Endothelial cell of umbilical vein (primary cell): ENCODE results near the gene AFF4. TPM values are rescaled to one million over a fixed set of nuclear protein-coding genes. Genes with fewer than 3 reads are reported as not detected.

ENCODE experiments used
- BruUV-seq: library from RNA; stranded (reverse); fragments of 400-500 nt; replicated peaks from 2 replicates; lab custom pipeline; 2021; lab: Mats Ljungman, UMichigan
- CTCF ChIA-PET: fragments of 300-600, 350-600 bp; sonication (Branson Sonifier 250); formaldehyde crosslinking; loops from one replicate; lab custom pipeline; 2021; ENCODE audit warnings: antibody characterized with exemption, inconsistent platforms; lab: Charles Lee
- POLR2A ChIA-PET: fragments of 300-600, 350-600 bp; sonication (Branson Sonifier 250); formaldehyde crosslinking; loops from one replicate; lab custom pipeline; 2021; ENCODE audit warnings: antibody characterized with exemption, inconsistent platforms; lab: Charles Lee
- DNase-seq: peaks from one replicate; pipeline ENCODE4 v3.0.0-alpha.2; 2011; ENCODE audit warnings: low read depth, low spot score
- FAIRE-seq: peaks from 2 replicates; lab custom pipeline; 2011; peaks lifted over from hg19 to GRCh38; lab: Jason Lieb, UNC
- H2AFZ ChIP-seq: 2 replicates; pipeline ENCODE4 v1.6.0; 2012; ENCODE audit warnings: low read depth, low read length, control low read depth, inconsistent platforms
- H3K27ac ChIP-seq: 2 replicates; pipeline ENCODE4 v1.5.1; 2011; ENCODE audit warnings: low read depth, mild to moderate bottlenecking, control low read depth, low read length, moderate library complexity; ENCODE audit not compliant: insufficient read depth
- H3K27me3 ChIP-seq, 2 experiments: 2 replicates each; pipeline versions ENCODE4 v1.6.0 to v1.6.1; 2011; ENCODE audit warnings: low read length in 2 of 2, mixed read lengths in 1 of 2; ENCODE audit not compliant: control insufficient read depth in 2 of 2, insufficient read depth in 2 of 2
- H3K36me3 ChIP-seq, 2 experiments: 2 replicates in 1 of 2; 3 replicates in 1 of 2; pipeline ENCODE4 v1.5.1; 2011; ENCODE audit warnings: low read length in 2 of 2, mild to moderate bottlenecking in 1 of 2, moderate library complexity in 1 of 2; ENCODE audit not compliant: control insufficient read depth in 2 of 2, insufficient read depth in 2 of 2; ENCODE audit errors: extremely low read depth in 1 of 2
- H3K4me1 ChIP-seq: 3 replicates; pipeline ENCODE4 v1.5.1; 2011; ENCODE audit warnings: mild to moderate bottlenecking, low read length; ENCODE audit not compliant: control insufficient read depth, insufficient read depth; ENCODE audit errors: extremely low read depth
- H3K4me2 ChIP-seq: 2 replicates; pipeline ENCODE4 v1.6.1; 2011; ENCODE audit warnings: low read length, control low read depth, mixed read lengths; ENCODE audit not compliant: insufficient read depth
- H3K4me3 ChIP-seq, 3 experiments: fragments of 200-600 bp in 1 of 3; sonication (generic), shearing (Covaris generic) in 1 of 3; replicated peaks in 1 of 3; 2 replicates each; pipeline ENCODE4 v1.5.1; 2011 to 2016; ENCODE audit warnings: control low read depth in 3 of 3, low read length in 3 of 3, mild to moderate bottlenecking in 2 of 3, inconsistent platforms in 1 of 3, low read depth in 1 of 3, moderate library complexity in 1 of 3; ENCODE audit not compliant: insufficient read depth in 1 of 3
- H3K79me2 ChIP-seq: 2 replicates; pipeline ENCODE4 v1.6.0; 2012; ENCODE audit warnings: low read length, inconsistent platforms; ENCODE audit not compliant: control insufficient read depth, insufficient read depth
- H3K9ac ChIP-seq: replicated peaks from 2 replicates; pipeline ENCODE3; 2011; ENCODE audit warnings: low read length, control low read depth; ENCODE audit not compliant: insufficient read depth; ENCODE audit errors: extremely low read depth
- H3K9me1 ChIP-seq: replicated peaks from 3 replicates; pipeline ENCODE4 v1.6.0; 2011; ENCODE audit warnings: mild to moderate bottlenecking, low read length; ENCODE audit not compliant: control insufficient read depth, insufficient read depth; ENCODE audit errors: extremely low read depth
- H3K9me3 ChIP-seq: replicated peaks from 2 replicates; pipeline ENCODE4 v1.5.1; 2012; ENCODE audit warnings: low read length, inconsistent platforms; ENCODE audit not compliant: control insufficient read depth, insufficient read depth
- H4K20me1 ChIP-seq: replicated peaks from 2 replicates; pipeline ENCODE3; 2011; ENCODE audit warnings: mild to moderate bottlenecking, low read length; ENCODE audit not compliant: control insufficient read depth, insufficient read depth; ENCODE audit errors: extremely low read depth
- CTCF ChIP-seq, 2 donors: IDR thresholded peaks; 1 replicate in 1 of 2; 2 replicates in 1 of 2; pipeline ENCODE4 v1.5.1; 2011; ENCODE audit warnings: low read length in 2 of 2, mild to moderate bottlenecking in 2 of 2, moderate library complexity in 2 of 2, control low read depth in 1 of 2, inconsistent platforms in 1 of 2, low read depth in 1 of 2; ENCODE audit not compliant: insufficient read depth in 1 of 2; ENCODE audit errors: extremely low read depth in 1 of 2
- EZH2 ChIP-seq: IDR thresholded peaks from 2 replicates; pipeline ENCODE4 v1.6.1; 2012; ENCODE audit warnings: borderline replicate concordance, low read depth, mild to moderate bottlenecking, moderate library complexity, low read length, inconsistent platforms; ENCODE audit not compliant: severe bottlenecking
- FOS ChIP-seq: IDR thresholded peaks from 2 replicates; pipeline ENCODE4 v1.6.1; 2011; ENCODE audit warnings: mild to moderate bottlenecking, low read length, moderate library complexity, borderline replicate concordance; ENCODE audit not compliant: insufficient read depth
- GATA2 ChIP-seq: IDR thresholded peaks from 2 replicates; pipeline ENCODE4 v1.7.0; 2011; ENCODE audit warnings: low read depth, mild to moderate bottlenecking, moderate library complexity, mixed read lengths, low read length; ENCODE audit not compliant: insufficient read length, insufficient read depth
- JUN ChIP-seq: IDR thresholded peaks from 2 replicates; pipeline ENCODE4 v1.6.1; 2011; ENCODE audit warnings: borderline replicate concordance, low read depth; ENCODE audit not compliant: insufficient read length, insufficient read depth
- MAX ChIP-seq: IDR thresholded peaks from 2 replicates; pipeline ENCODE4 v1.6.1; 2011; ENCODE audit not compliant: insufficient read depth, insufficient read length
- MYC ChIP-seq: IDR thresholded peaks from one replicate; pipeline ENCODE4 v1.6.1; 2011; ENCODE audit warnings: mild to moderate bottlenecking, low read depth, low read length
- POLR2A ChIP-seq: IDR thresholded peaks from 2 replicates; pipeline ENCODE4 v1.6.1; 2012; ENCODE audit warnings: low read depth, mild to moderate bottlenecking, control low read depth, low read length
- POLR2AphosphoS5 ChIP-seq: IDR thresholded peaks from 2 replicates; pipeline ENCODE4 v1.6.1; 2012; ENCODE audit warnings: low read depth, mild to moderate bottlenecking, control low read depth, low read length, moderate library complexity; ENCODE audit not compliant: insufficient read depth
- dilution Hi-C: fragments of 300-500 bp; cut with MboI; formaldehyde crosslinking; loops from one replicate; pipeline ENCODE4 v1.15.0; 2019; ENCODE audit warnings: low sequenced_read_pairs; ENCODE audit not compliant: extremely low pct_ligation_motif_present
- intact Hi-C: fragments of 100-400 bp; cut with micrococcal nuclease; formaldehyde crosslinking; loops from one replicate; pipeline ENCODE4 v1.10.0; 2022
- polyA plus RNA-seq, 4 experiments: library from polyadenylated mRNA; depleted of rRNA in 3 of 4; stranded (reverse) in 3 of 4; unstranded in 1 of 4; fragments of >200 nt; gene quantifications; 2 replicates each; pipeline versions ENCODE4 v1.2.1 to v1.2.3, GENCODE V29; 2011 to 2012; ENCODE audit warnings: missing spikeins in 1 of 4
- small RNA-seq: library from RNA; depleted of rRNA; stranded (forward); fragments of <200 nt; gene quantifications from one replicate; pipeline ENCODE3, GENCODE V24; 2012; ENCODE audit warnings: low replicate concordance, low read depth; ENCODE audit not compliant: insufficient read depth, insufficient read length
- total RNA-seq: library from RNA; stranded (reverse); gene quantifications from 2 replicates; pipeline ENCODE4 v1.2.3, GENCODE V29; 2021

AFF4 gene
- total and polyA plus RNA-seq, 2 donors (not counting 3 experiments of a cell fraction or from before 2014, with no cell fraction given), result 27.0 to 88.3 TPM

- H3K4me1 ChIP-seq, result peaks cover 12% of the 10 kb centered on the region
- no peaks in the 10 kb centered on the region for H3K9me1 ChIP-seq
- DNase-seq, result no peak
- no peaks in the 10 kb centered on the region for H3K9me3 ChIP-seq
- H3K27me3 ChIP-seq, result no peaks in the 10 kb centered on the region
- ChIA-PET POLR2A (no interaction called here), CTCF (interaction anchor here (1.2 to 9.9 kb wide), 3 partner anchors 28 to 71 kb away, joined by 4 to 122 read pairs (median 6); no protein-coding TSS in a partner anchor)
- no peak overlapping the region for H3K4me2 ChIP-seq
- H4K20me1 ChIP-seq, result no peaks in the 10 kb centered on the region
- peaks cover 2 to 4% of the 10 kb centered on the region in 2 experiments for H3K36me3 ChIP-seq
- no peak overlapping the region for H3K27ac ChIP-seq
- intact Hi-C loops, result loop anchor here (10.0 kb wide), 1 partner anchor 531 kb away; the partner anchor contains the start of gene SLC22A4
- no peak overlapping the region for H3K4me3 ChIP-seq
- dilution Hi-C loops, result no loop called here
- no TSS peak for BruUV-seq
- no peaks in the 10 kb centered on the region for H3K79me2 ChIP-seq
- TF ChIP-seq MAX (no peak), CTCF (IDR thresholded peaks at IDR 0.05; ENCODE audit: extremely low read depth in 1 of 2, insufficient read depth in 1 of 2, low read depth in 1 of 2, low read length in 2 of 2) (no peak), MYC (no peak), GATA2 (no peak), POLR2AphosphoS5 (no peak), POLR2A (no peak), JUN (no peak), FOS (no peak), EZH2 (no peak)
- FAIRE-seq, result no peak
- H2AFZ ChIP-seq, result no peak overlapping the region
- H3K9ac ChIP-seq, result no peak overlapping the region
Measured at GRCh38 chr5:132825834-132826391, 137.5 kb downstream of the AFF4 start.

Small RNA genes lying within 50 kb of the gene (small RNA-seq; reads per million reads assigned to genes)
- gene AC113410.1 (not detected), gene ATP6V0E1P1 (not detected), gene RF00019 (not detected), gene RNA5SP192 (not detected)

Other genes starting within 250 kb of the AFF4 start
- gene KIF3A, start 226.1 kb downstream of the AFF4 start, total RNA-seq, result 11.2 and 15.8 TPM in 2 replicates
- gene KIF3A, start 226.1 kb downstream of the AFF4 start, polyA plus RNA-seq, result 2.4 and 3.3 TPM in 2 replicates
- gene CCNI2, start 216.2 kb downstream of the AFF4 start, total RNA-seq, result 0.53 TPM in 1 of 2 replicates, not detected in the other
- 0.13 and 0.25 TPM in 2 replicates for gene CCNI2, start 216.2 kb downstream of the AFF4 start, polyA plus RNA-seq
- 77.2 and 82.1 TPM in 2 replicates for gene SEPTIN8, start 186.4 kb downstream of the AFF4 start, total RNA-seq
- 45.3 and 56.6 TPM in 2 replicates for gene SEPTIN8, start 186.4 kb downstream of the AFF4 start, polyA plus RNA-seq
- not detected in 2 replicates for gene SOWAHA, start 150.3 kb downstream of the AFF4 start, total RNA-seq
- not detected in 2 replicates for gene SOWAHA, start 150.3 kb downstream of the AFF4 start, polyA plus RNA-seq
- 20.9 and 21.0 TPM in 2 replicates for gene SHROOM1, start 133.0 kb downstream of the AFF4 start, total RNA-seq
- gene SHROOM1, start 133.0 kb downstream of the AFF4 start, polyA plus RNA-seq, result 12.8 and 13.0 TPM in 2 replicates
- 0.32 TPM in 1 of 2 replicates, not detected in the other for gene GDF9, start 97.2 kb downstream of the AFF4 start, total RNA-seq
- 0.07 and 0.24 TPM in 2 replicates for gene GDF9, start 97.2 kb downstream of the AFF4 start, polyA plus RNA-seq
- gene UQCRQ, start 97.0 kb downstream of the AFF4 start, total RNA-seq, result 390 and 458 TPM in 2 replicates
- 246 and 263 TPM in 2 replicates for gene UQCRQ, start 97.0 kb downstream of the AFF4 start, polyA plus RNA-seq
- 0.40 and 0.99 TPM in 2 replicates for gene LEAP2, start 90.0 kb downstream of the AFF4 start, total RNA-seq
- 0.37 and 0.48 TPM in 2 replicates for gene LEAP2, start 90.0 kb downstream of the AFF4 start, polyA plus RNA-seq
- 25.9 and 30.5 TPM in 2 replicates for gene ZCCHC10, start 62.9 kb upstream of the AFF4 start, total RNA-seq
- 32.1 and 35.3 TPM in 2 replicates for gene ZCCHC10, start 62.9 kb upstream of the AFF4 start, polyA plus RNA-seq
- 157 and 161 TPM in 2 replicates for gene HSPA4, start 88.4 kb upstream of the AFF4 start, total RNA-seq
- gene HSPA4, start 88.4 kb upstream of the AFF4 start, polyA plus RNA-seq, result 7.1 and 11.2 TPM in 2 replicates